HG03045 (cell line): Measurements from ENCODE around the gene ERI3.

Experiments used
- ATAC-seq: cut with Tn5 transposase; IDR thresholded peaks from one replicate; pipeline ENCODE4 v1.9.1; 2021; ENCODE audit warnings: mild to moderate bottlenecking, moderate library complexity; ENCODE audit not compliant: unreplicated experiment

Gene ERI3

GRCh38 chr1:44318097-44319088, 36.7 kb downstream of the ERI3 start:
- no peak for ATAC-seq

- ATAC-seq: no peak
Measured at GRCh38 chr1:44316231-44316759, 38.8 kb downstream of the ERI3 start.

- no peak for ATAC-seq
Measured at GRCh38 chr1:44315521-44315920, 39.5 kb downstream of the ERI3 start.

- ATAC-seq: no peak
Measured at GRCh38 chr1:44314452-44314851, 40.6 kb downstream of the ERI3 start.

GRCh38 chr1:44313265-44313918, 41.7 kb downstream of the ERI3 start:
- ATAC-seq: no peak

GRCh38 chr1:44312399-44313196, 42.5 kb downstream of the ERI3 start:
- ATAC-seq: no peak

- no peak for ATAC-seq
Measured at GRCh38 chr1:44310006-44310405, 45.1 kb downstream of the ERI3 start.

- no peak for ATAC-seq
Measured at GRCh38 chr1:44305962-44306422, 49.1 kb downstream of the ERI3 start.

GRCh38 chr1:44303532-44303931, 51.5 kb downstream of the ERI3 start:
- no peak for ATAC-seq

- ATAC-seq: no peak
Measured at GRCh38 chr1:44302541-44302940, 52.5 kb downstream of the ERI3 start.

GRCh38 chr1:44301442-44301841, 53.6 kb downstream of the ERI3 start:
- ATAC-seq: no peak

GRCh38 chr1:44300852-44301251, 54.2 kb downstream of the ERI3 start:
- ATAC-seq: no peak

GRCh38 chr1:44297695-44298400, 57.2 kb downstream of the ERI3 start:
- ATAC-seq: no peak

GRCh38 chr1:44296806-44297205, 58.3 kb downstream of the ERI3 start:
- no peak for ATAC-seq

GRCh38 chr1:44296086-44296485, 59.0 kb downstream of the ERI3 start:
- no peak for ATAC-seq

GRCh38 chr1:44294588-44295007, 60.5 kb downstream of the ERI3 start:
- ATAC-seq: no peak

- no peak for ATAC-seq
Measured at GRCh38 chr1:44293761-44294315, 61.2 kb downstream of the ERI3 start.

GRCh38 chr1:44292651-44293050, 62.4 kb downstream of the ERI3 start:
- ATAC-seq: no peak

GRCh38 chr1:44290250-44291094, 64.6 kb downstream of the ERI3 start:
- no peak for ATAC-seq
